ENCODE results near the gene B3GALT2. TPM values are rescaled to one million over a fixed set of nuclear protein-coding genes. Genes with fewer than 3 reads are reported as not detected.

The B3GALT2 gene, protein sequence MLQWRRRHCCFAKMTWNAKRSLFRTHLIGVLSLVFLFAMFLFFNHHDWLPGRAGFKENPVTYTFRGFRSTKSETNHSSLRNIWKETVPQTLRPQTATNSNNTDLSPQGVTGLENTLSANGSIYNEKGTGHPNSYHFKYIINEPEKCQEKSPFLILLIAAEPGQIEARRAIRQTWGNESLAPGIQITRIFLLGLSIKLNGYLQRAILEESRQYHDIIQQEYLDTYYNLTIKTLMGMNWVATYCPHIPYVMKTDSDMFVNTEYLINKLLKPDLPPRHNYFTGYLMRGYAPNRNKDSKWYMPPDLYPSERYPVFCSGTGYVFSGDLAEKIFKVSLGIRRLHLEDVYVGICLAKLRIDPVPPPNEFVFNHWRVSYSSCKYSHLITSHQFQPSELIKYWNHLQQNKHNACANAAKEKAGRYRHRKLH
- under 0.01 and 0.86 TPM in 2 replicates for total RNA-seq

DNA sequence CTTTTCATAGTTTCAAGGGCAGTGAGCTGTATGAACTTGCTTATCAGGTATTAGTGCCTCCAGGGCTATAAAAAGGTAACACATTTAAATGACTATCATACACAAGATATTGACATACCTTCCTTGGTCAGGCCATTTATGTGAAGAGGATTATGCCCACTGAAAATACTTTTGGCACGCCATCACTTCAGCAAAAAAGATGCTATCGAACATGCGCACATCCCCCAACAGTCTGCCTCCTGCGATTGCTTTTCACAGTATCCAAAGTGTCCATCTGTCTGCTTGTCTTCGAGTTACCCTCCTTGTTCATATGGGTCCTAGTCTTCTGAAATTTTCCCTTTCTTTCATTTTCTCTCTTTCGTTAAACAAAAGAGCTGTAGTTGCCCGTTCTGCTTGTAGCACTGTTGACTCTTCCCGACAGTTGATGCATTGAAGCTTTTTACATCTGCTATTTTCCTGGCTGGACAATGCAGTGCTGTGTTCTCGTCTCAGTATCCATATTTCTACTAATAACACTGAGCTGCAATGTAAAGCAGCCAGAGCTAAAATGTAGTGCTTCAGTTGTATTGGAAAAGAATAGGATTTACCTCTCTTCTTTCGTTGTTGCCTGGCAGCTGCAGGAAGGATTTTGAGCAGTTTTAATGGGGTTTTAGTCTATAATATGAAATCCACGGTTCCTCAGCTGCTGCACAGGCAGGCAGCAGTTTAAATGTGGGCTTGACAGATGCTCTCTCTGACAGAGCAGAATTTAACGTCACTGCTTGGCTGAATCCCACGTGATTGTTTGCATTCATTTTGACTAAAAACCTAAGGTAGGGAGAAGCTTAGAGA is at the start of gene B3GALT2:
B3GALT2 (minus strand) TSS at position 713 of the 831 bp plus-strand sequence. CDS start 5,051 bp downstream, outside the sequence.

Small RNA genes within 50 kb of the gene (small RNA-seq; reads per million reads assigned to genes)
- gene MIR1278 (ENCODE audit: low replicate concordance) = not detected

Other genes with a start within 250 kb of the B3GALT2 start
- 24.5 and 31.4 TPM in 2 replicates for gene UCHL5, start 127.3 kb downstream of the B3GALT2 start, total RNA-seq
- 79.2 and 127 TPM in 2 replicates for gene RO60, start 127.0 kb downstream of the B3GALT2 start, total RNA-seq
- 8.3 and 13.5 TPM in 2 replicates for gene GLRX2, start 81.2 kb downstream of the B3GALT2 start, total RNA-seq
- 32.0 and 33.1 TPM in 2 replicates for gene CDC73, start 64.6 kb downstream of the B3GALT2 start, total RNA-seq

Measured in placental pericyte (primary cell).